GM19099 (cell line): Measurements from ENCODE around the gene NOA1.

Experiments used
- POLR2A ChIP-seq: IDR thresholded peaks from 3 replicates; pipeline ENCODE4 v1.6.1; 2011; ENCODE audit warnings: low read depth; ENCODE audit not compliant: insufficient read length; ENCODE audit errors: extremely low read depth

The NOA1 gene

DNA sequence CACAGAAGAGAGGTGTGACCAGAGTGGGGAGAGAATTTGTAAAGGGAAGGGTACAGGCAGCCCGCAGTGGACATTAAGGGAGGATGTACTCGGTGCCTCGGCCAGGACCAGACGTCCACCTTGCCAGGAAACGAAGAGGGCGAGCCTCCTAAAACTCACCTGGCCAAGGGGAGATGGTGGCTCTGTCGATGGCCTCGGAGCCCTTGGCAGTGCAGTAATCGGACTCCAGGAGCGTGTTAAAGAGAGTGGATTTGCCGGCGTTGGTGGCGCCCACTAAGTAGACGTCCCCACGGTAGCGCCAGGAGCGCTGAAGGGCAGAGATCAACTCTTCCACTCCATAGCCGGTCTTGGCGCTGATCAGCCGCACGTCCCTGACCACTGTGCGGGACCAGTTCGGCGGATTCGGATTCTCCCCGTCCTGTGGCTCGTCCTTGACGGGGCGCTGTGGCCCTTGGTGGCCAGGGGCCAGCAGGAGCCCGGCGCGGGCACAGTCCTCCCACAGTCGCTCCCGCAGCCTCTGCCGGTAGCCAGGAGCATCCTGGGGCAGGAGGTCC is 1.0 kb downstream of the NOA1 start:
- TF ChIP-seq POLR2A, result no peak

DNA sequence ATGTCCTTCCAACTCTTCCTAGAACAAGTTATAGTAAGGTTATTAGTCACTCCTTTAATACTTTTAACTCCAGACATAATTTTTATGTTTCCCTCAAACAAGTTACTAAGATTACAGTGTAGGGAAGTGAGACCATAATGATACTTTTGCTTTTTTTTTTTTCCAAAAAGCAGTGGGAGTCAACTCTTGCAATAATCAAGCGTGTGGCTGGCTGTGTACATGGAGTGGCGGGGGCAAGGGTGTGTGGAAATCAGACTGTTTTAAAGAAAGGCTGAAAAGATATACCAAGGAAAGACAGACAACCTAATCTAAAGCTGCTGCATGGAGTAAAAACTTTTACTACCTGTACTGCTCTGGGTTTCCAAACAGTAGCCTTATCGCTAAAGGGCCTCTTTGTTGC is 4.1 kb downstream of the NOA1 start:
- TF ChIP-seq POLR2A, result no peak

- no peak for TF ChIP-seq POLR2A
These were observed 4.6 kb downstream of the NOA1 start for GRCh38 chr4:56972809-56973208.

GRCh38 chr4:56972389-56972788 is 5.0 kb downstream of the NOA1 start:
- TF ChIP-seq POLR2A, result no peak

- TF ChIP-seq POLR2A, result no peak
These were observed 6.0 kb downstream of the NOA1 start for GRCh38 chr4:56971383-56971782.

DNA sequence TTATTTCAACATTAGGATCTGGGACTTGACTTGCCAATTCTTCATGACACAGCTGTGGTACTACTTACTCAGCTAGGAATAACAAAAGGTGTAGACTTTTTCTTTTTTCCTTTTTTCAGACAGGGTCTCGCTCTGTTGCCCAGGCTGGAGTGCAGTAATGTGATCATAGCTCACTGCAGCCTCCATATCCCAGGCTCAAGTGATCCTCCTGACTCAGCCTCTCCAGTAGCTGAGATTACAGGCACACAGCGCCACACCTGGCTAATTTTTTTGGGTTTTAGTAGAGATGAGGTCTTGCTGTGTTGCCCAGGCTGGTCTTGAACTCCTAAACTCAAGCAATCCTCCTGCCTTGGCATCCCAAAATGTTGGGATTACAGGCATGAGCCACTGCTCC is 16.3 kb downstream of the NOA1 start:
- no peak for TF ChIP-seq POLR2A

GRCh38 chr4:56959100-56959499 is 18.3 kb downstream of the NOA1 start:
- no peak for TF ChIP-seq POLR2A

- TF ChIP-seq POLR2A, result no peak
These were observed 19.3 kb downstream of the NOA1 start for GRCh38 chr4:56958111-56958517.

GRCh38 chr4:56953680-56954520 is 23.5 kb downstream of the NOA1 start:
- no peak for TF ChIP-seq POLR2A

GRCh38 chr4:56941403-56941802 is 36.0 kb downstream of the NOA1 start:
- no peak for TF ChIP-seq POLR2A

DNA sequence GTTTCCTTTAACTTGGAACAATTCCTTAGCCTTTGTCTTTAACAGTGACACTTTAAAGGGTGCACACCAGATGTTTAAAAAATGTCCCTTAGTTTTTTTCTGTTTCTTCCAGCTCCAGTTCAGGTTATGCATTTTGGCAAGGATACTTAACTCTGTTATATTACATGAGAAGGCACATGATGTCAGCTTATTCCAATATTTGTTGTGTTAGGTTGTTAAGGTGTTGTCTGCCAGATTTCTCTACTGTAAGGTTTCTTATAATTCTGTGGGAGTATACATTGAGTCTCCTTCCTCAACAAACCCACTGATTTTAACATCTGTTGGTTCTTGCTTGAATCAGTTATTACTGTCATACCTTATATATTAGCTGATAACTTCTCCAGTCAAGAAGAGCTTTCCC is 36.4 kb downstream of the NOA1 start:
- no peak for TF ChIP-seq POLR2A

DNA sequence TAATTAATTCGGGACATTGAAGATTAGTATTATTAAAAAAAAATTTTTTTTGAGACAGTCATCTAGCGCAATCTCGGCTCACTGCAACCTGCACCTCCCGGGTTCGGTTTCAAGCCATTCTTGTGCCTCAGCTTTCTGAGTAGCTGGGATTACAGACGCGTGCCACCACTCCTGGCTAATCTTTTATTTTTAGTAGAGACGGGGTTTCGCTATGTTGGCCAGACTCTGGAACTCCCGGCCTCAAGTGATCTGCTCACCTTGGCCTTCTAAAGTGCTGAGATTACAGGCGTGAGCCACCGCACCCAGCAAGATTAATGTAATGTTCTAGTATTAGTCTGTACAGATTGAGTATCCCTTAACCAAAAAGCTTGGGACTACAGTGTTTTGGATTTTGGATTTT is 37.0 kb downstream of the NOA1 start:
- TF ChIP-seq POLR2A, result no peak

- no peak for TF ChIP-seq POLR2A
These were observed 40.1 kb downstream of the NOA1 start for GRCh38 chr4:56937262-56937661.

DNA sequence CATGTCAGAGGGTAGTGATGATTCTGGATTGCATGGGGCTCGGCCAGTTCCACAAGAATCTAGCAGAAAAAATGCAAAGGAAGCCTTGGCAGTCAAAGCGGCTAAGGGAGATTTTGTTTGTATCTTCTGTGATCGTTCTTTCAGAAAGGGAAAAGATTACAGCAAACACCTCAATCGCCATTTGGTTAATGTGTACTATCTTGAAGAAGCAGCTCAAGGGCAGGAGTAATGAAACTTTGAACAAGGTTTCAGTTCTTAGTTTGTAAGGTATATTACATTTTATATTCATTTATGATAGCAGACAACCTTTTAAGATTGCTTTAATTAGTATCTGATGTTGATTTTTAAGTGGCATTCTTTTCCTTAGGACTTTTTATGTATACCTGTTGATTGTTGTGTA is 45.5 kb downstream of the NOA1 start:
- no peak for TF ChIP-seq POLR2A

GRCh38 chr4:56930638-56931037 is 46.8 kb downstream of the NOA1 start:
- TF ChIP-seq POLR2A, result no peak

DNA sequence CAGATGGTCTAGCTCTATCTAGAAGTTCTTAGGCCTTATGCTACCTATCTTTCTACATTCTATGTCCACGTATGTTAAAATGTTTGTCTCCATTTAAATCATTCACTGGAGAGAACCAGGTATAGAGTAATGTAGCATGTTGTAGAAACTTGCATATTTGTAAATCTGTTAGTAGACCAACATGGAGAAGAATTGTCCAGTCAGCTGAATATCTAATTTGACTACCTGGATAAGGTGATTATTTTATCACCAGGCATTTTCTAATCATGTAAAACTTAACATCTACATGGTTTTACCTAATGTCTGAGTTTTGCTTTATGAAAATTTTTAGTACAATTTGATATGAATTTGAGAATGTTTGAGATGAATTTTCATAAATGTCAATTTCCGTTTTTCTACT is 50.2 kb downstream of the NOA1 start:
- TF ChIP-seq POLR2A, result no peak
